Chondrocyte (in vitro differentiated cells): Measurements from ENCODE around the gene NT5DC1. TPM values are rescaled to one million over a fixed set of nuclear protein-coding genes. Genes with fewer than 3 reads are reported as not detected.

Experiments
- DNase-seq: peaks from one replicate; pipeline ENCODE4 v3.0.0; 2021; ENCODE audit warnings: mixed read lengths, low spot score
- H3K27ac Mint-ChIP-seq: one replicate; pipeline ENCODE4 v1.8.0; 2021; ENCODE audit warnings: mild to moderate bottlenecking, moderate library complexity, mixed read lengths; ENCODE audit not compliant: unreplicated experiment
- H3K27me3 Mint-ChIP-seq: 2 replicates; pipeline ENCODE4 v1.8.0; 2021; ENCODE audit warnings: low read depth, mixed read lengths
- H3K36me3 Mint-ChIP-seq: 2 replicates; pipeline ENCODE4 v1.8.0; 2021; ENCODE audit warnings: low read depth, mixed read lengths
- H3K4me1 Mint-ChIP-seq: 2 replicates; pipeline ENCODE4 v1.8.0; 2021; ENCODE audit warnings: low read depth, mild to moderate bottlenecking, mixed read lengths
- H3K4me3 Mint-ChIP-seq: one replicate; pipeline ENCODE4 v1.8.0; 2021; ENCODE audit warnings: mild to moderate bottlenecking, moderate library complexity, mixed read lengths; ENCODE audit not compliant: unreplicated experiment
- H3K9me3 Mint-ChIP-seq: 2 replicates; pipeline ENCODE4 v1.8.0; 2021; ENCODE audit warnings: low read depth, mixed read lengths
- CTCF ChIP-seq: fragments of 200-600 bp; sonication (generic); IDR thresholded peaks from 2 replicates; pipeline ENCODE4 v1.5.0; 2021; ENCODE audit warnings: antibody characterized with exemption, mild to moderate bottlenecking, moderate library complexity
- long read RNA-seq: library from polyadenylated mRNA; stranded (forward); transcript quantifications from one replicate; pipeline ENCODE4 v2.0.0, GENCODE V29; 2021
- total RNA-seq: library from RNA; stranded (reverse); gene quantifications from 3 replicates; pipeline ENCODE4 v1.2.1, GENCODE V29; 2021

NT5DC1 gene
- total RNA-seq: 20.5 to 21.2 TPM (median 20.6 TPM) in 3 replicates
- long read RNA-seq, full-length matches to known transcripts: 19 of 21 reads
- long read RNA-seq, partial matches to known transcripts: 0 of 21 reads
- long read RNA-seq, other reads (novel, unspliced or antisense): 2 of 21 reads

- H3K9me3 Mint-ChIP-seq: peaks cover 6% of the 10 kb centered on the region
- no peaks in the 10 kb centered on the region for H3K27me3 Mint-ChIP-seq
- TF ChIP-seq CTCF: peak; percentile 70
- peaks cover 2% of the 10 kb centered on the region for H3K36me3 Mint-ChIP-seq
- peak within 1 kb of the TSS; percentile 80 for H3K4me3 Mint-ChIP-seq
- H3K27ac Mint-ChIP-seq: peak within 1 kb of the TSS; percentile 71
- H3K4me1 Mint-ChIP-seq: peaks cover 27% of the 10 kb centered on the region
- no peak for DNase-seq
Measured at GRCh38 chr6:116100419-116101301, at the start of gene NT5DC1. NT5DC1 (plus strand) TSS chr6:116100853; CDS start chr6:116100931, 78 bp downstream.

- no peaks in the 10 kb centered on the region for H3K4me1 Mint-ChIP-seq
- no peaks in the 10 kb centered on the region for H3K36me3 Mint-ChIP-seq
- no peaks in the 10 kb centered on the region for H3K9me3 Mint-ChIP-seq
- no peaks in the 10 kb centered on the region for H3K27me3 Mint-ChIP-seq
- H3K27ac Mint-ChIP-seq: no peak overlapping the region
- no peak for DNase-seq
- H3K4me3 Mint-ChIP-seq: no peak overlapping the region
- TF ChIP-seq CTCF: no peak
Measured at GRCh38 chr6:116051244-116051643, 49.4 kb upstream of the NT5DC1 start.

- H3K27ac Mint-ChIP-seq: no peak overlapping the region
Measured at GRCh38 chr6:116055513-116055912, 45.1 kb upstream of the NT5DC1 start.

GRCh38 chr6:116057766-116058165 lies 42.9 kb upstream of the NT5DC1 start:
- H3K36me3 Mint-ChIP-seq: no peaks in the 10 kb centered on the region
- DNase-seq: no peak
- H3K4me1 Mint-ChIP-seq: peaks cover 23% of the 10 kb centered on the region
- no peaks in the 10 kb centered on the region for H3K9me3 Mint-ChIP-seq
- H3K27ac Mint-ChIP-seq: no peak overlapping the region
- no peak for TF ChIP-seq CTCF
- H3K27me3 Mint-ChIP-seq: no peaks in the 10 kb centered on the region
- no peak overlapping the region for H3K4me3 Mint-ChIP-seq

More at GRCh38 chr6:116055513-116055912, 45.1 kb upstream of the NT5DC1 start:
- Mint-ChIP-seq H3K4me3 (no peak overlapping the region), H3K27me3 (no peaks in the 10 kb centered on the region), H3K4me1 (peaks cover 10% of the 10 kb centered on the region), H3K9me3 (no peaks in the 10 kb centered on the region), H3K36me3 (no peaks in the 10 kb centered on the region)
- no peak for DNase-seq
- no peak for TF ChIP-seq CTCF

- DNase-seq: no peak
- TF ChIP-seq CTCF: no peak
Measured at GRCh38 chr6:116059713-116060571, 40.7 kb upstream of the NT5DC1 start.

More at GRCh38 chr6:116059713-116060571, 40.7 kb upstream of the NT5DC1 start:
- H3K27ac Mint-ChIP-seq: peak overlapping the region; percentile 92
- H3K9me3 Mint-ChIP-seq: no peaks in the 10 kb centered on the region
- no peaks in the 10 kb centered on the region for H3K36me3 Mint-ChIP-seq
- peaks cover 23% of the 10 kb centered on the region for H3K4me1 Mint-ChIP-seq
- peak overlapping the region; percentile 58 for H3K4me3 Mint-ChIP-seq
- no peaks in the 10 kb centered on the region for H3K27me3 Mint-ChIP-seq
